Type B pancreatic cell (in vitro differentiated cells): ENCODE measurements around the gene ANKUB1. TPM values are rescaled to one million over a fixed set of nuclear protein-coding genes. Genes with fewer than 3 reads are reported as not detected.

ENCODE experiments used
- DNase-seq: peaks from one replicate; pipeline ENCODE4 v3.0.0; 2021; ENCODE audit warnings: mixed read lengths; ENCODE audit not compliant: unreplicated experiment; ENCODE audit errors: extremely low spot score
- H3K27ac Mint-ChIP-seq: 2 replicates; pipeline ENCODE4 v1.8.0; 2021; ENCODE audit warnings: mild to moderate bottlenecking, mixed read lengths
- H3K27me3 Mint-ChIP-seq: 2 replicates; pipeline ENCODE4 v1.8.0; 2021; ENCODE audit warnings: mixed read lengths
- H3K36me3 Mint-ChIP-seq: 2 replicates; pipeline ENCODE4 v1.8.0; 2021; ENCODE audit warnings: mixed read lengths
- H3K4me1 Mint-ChIP-seq: one replicate; pipeline ENCODE4 v1.8.0; 2021; ENCODE audit warnings: mixed read lengths; ENCODE audit not compliant: unreplicated experiment
- H3K4me3 Mint-ChIP-seq: 2 replicates; pipeline ENCODE4 v1.8.0; 2021; ENCODE audit warnings: mild to moderate bottlenecking, mixed read lengths
- H3K9me3 Mint-ChIP-seq: 2 replicates; pipeline ENCODE4 v1.8.0; 2021; ENCODE audit warnings: mixed read lengths
- total RNA-seq: library from RNA; stranded (reverse); gene quantifications from 2 replicates; pipeline ENCODE4 v1.2.1, GENCODE V29; 2021; ENCODE audit warnings: low replicate concordance
- TF ChIP-seq, protein P1 (sequence below): fragments of 200-600 bp; sonication (generic); conservative IDR thresholded peaks from 2 replicates; pipeline ENCODE4 v1.5.0; 2021; ENCODE audit warnings: antibody characterized with exemption, mild to moderate bottlenecking

Gene ANKUB1
- total RNA-seq, 1 donor from 2014 or later = 0.82 TPM

GRCh38 chr3:149770246-149770645 lies 22.1 kb downstream of the ANKUB1 start:
- no peak for DNase-seq
- H3K4me3 Mint-ChIP-seq = no peak overlapping the region
- no peaks in the 10 kb centered on the region for H3K9me3 Mint-ChIP-seq
- no peaks in the 10 kb centered on the region for H3K4me1 Mint-ChIP-seq
- H3K27me3 Mint-ChIP-seq = peaks cover 14% of the 10 kb centered on the region
- TF ChIP-seq, protein P1, sequence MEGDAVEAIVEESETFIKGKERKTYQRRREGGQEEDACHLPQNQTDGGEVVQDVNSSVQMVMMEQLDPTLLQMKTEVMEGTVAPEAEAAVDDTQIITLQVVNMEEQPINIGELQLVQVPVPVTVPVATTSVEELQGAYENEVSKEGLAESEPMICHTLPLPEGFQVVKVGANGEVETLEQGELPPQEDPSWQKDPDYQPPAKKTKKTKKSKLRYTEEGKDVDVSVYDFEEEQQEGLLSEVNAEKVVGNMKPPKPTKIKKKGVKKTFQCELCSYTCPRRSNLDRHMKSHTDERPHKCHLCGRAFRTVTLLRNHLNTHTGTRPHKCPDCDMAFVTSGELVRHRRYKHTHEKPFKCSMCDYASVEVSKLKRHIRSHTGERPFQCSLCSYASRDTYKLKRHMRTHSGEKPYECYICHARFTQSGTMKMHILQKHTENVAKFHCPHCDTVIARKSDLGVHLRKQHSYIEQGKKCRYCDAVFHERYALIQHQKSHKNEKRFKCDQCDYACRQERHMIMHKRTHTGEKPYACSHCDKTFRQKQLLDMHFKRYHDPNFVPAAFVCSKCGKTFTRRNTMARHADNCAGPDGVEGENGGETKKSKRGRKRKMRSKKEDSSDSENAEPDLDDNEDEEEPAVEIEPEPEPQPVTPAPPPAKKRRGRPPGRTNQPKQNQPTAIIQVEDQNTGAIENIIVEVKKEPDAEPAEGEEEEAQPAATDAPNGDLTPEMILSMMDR = peak; percentile 41
- H3K36me3 Mint-ChIP-seq = no peaks in the 10 kb centered on the region
- no peak overlapping the region for H3K27ac Mint-ChIP-seq

DNA sequence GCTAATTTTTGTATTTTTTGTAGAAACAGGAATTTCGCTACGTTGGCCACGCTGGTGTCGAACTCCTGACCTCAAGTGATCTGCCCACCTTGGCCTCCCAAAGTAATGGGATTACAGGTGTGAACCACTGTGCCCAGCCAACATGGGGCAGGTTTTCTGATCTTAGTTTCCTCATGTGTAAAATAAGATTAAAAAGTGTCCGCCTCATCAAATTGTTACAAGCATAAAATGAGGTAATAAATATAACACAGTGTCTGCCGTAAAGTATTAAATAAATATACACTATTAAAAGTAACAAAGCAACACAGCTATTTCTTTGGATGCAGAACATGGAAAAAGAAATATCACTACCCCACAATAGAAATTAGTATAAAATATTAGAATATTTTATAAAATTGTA lies 23.6 kb downstream of the ANKUB1 start:
- Mint-ChIP-seq H3K9me3 (no peaks in the 10 kb centered on the region), H3K27ac (no peak overlapping the region), H3K4me1 (no peaks in the 10 kb centered on the region), H3K4me3 (no peak overlapping the region), H3K27me3 (peaks cover 21% of the 10 kb centered on the region), H3K36me3 (no peaks in the 10 kb centered on the region)
- no peak for DNase-seq
- TF ChIP-seq, protein P1 = no peak

DNA sequence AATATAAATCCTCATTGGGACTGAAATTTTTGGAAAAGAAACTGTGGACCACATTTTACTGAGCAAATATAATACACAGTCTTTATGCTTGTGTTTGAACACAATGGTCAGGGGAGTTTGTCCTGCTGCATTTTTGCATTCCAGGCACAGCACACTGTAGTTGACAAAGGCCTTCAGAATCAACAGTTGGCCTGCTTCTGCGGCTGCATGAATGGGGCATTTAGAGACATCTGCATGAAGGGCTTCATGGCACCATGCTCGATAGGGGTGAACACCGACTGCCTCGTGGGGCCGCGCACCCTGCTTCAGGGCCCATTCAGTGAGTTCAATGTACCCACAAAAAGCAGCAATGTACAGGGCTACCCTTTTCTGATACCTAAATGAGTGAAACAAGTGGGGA lies 24.6 kb downstream of the ANKUB1 start:
- H3K36me3 Mint-ChIP-seq = no peaks in the 10 kb centered on the region

GRCh38 chr3:149765762-149766334 lies 26.5 kb downstream of the ANKUB1 start:
- no peak for DNase-seq
- no peak overlapping the region for H3K27ac Mint-ChIP-seq
- no peaks in the 10 kb centered on the region for H3K36me3 Mint-ChIP-seq
- H3K4me3 Mint-ChIP-seq = no peak overlapping the region
- H3K4me1 Mint-ChIP-seq = no peaks in the 10 kb centered on the region
- no peaks in the 10 kb centered on the region for H3K9me3 Mint-ChIP-seq
- peaks cover 19% of the 10 kb centered on the region for H3K27me3 Mint-ChIP-seq
- TF ChIP-seq, protein P1 = peak; percentile 75

More for the DNA sequence above, 24.6 kb downstream of the ANKUB1 start:
- Mint-ChIP-seq H3K4me1 (no peaks in the 10 kb centered on the region), H3K4me3 (no peak overlapping the region), H3K9me3 (no peaks in the 10 kb centered on the region), H3K27ac (no peak overlapping the region), H3K27me3 (peaks cover 21% of the 10 kb centered on the region)
- DNase-seq = no peak
- TF ChIP-seq, protein P1 = no peak

DNA sequence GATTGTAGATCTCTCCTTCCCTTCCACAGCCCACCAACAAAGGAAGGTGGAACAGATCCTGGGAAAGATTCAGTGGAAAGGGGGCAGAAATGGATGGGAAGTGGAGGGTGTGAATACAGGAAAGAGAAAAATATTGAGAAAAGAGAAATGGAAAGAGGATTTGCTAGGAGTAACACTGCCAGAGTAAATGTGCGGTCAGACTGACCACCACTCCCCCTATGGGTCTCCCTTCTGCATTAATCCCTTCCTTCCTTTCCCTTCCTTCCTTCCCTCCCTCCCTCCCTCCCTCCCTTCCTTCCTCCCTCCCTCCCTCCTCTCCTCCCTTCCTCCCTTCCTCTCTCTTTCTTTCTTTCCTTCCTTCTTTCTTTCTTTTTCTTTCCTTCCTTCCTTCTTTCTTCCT lies 28.1 kb downstream of the ANKUB1 start:
- TF ChIP-seq, protein P1 = no peak
- no peak for DNase-seq
- no peaks in the 10 kb centered on the region for H3K4me1 Mint-ChIP-seq
- no peak overlapping the region for H3K4me3 Mint-ChIP-seq
- no peak overlapping the region for H3K27ac Mint-ChIP-seq
- H3K27me3 Mint-ChIP-seq = peaks cover 25% of the 10 kb centered on the region
- H3K36me3 Mint-ChIP-seq = no peaks in the 10 kb centered on the region
- H3K9me3 Mint-ChIP-seq = no peaks in the 10 kb centered on the region
